Measurements from ENCODE around the gene DYRK3.

GRCh38 chr1:206681359-206681758 is 46.0 kb downstream of the DYRK3 start:
- TF ChIP-seq CTCF (IDR thresholded peaks at IDR 0.05; ENCODE audit: control extremely low read depth in 1 of 3, insufficient read depth in 1 of 3, low read depth in 1 of 3, low read length in 3 of 3) (no peak), POLR2AphosphoS5 (IDR thresholded peaks at IDR 0.05; ENCODE audit: low read depth, low read length) (no peak), SIX5 (IDR thresholded peaks at IDR 0.05; ENCODE audit: low read depth, low read length) (no peak), POLR2A (IDR thresholded peaks at IDR 0.05; ENCODE audit: control extremely low read depth in 1 of 2, low read depth in 2 of 2, low read length in 2 of 2) (no peak), CEBPB (IDR thresholded peaks at IDR 0.05; ENCODE audit: low read depth, low read length) (no peak), EZH2 (IDR thresholded peaks at IDR 0.05; ENCODE audit: low read depth, low read length, severe bottlenecking) (no peak), TCF12 (IDR thresholded peaks at IDR 0.05; ENCODE audit: low read depth, low read length) (no peak), ZNF274 (IDR thresholded peaks at IDR 0.05; ENCODE audit: borderline replicate concordance, extremely low read depth, low read length) (no peak), RBBP5 (IDR thresholded peaks at IDR 0.05; ENCODE audit: borderline replicate concordance, low read depth, low read length) (no peak), EP300 (IDR thresholded peaks at IDR 0.05; ENCODE audit: borderline replicate concordance in 1 of 2, low read depth in 2 of 2, low read length in 2 of 2) (no peak)

Measured in H1 (cell line).